NCI-H1048 (cell line): ENCODE data around the gene CRYAB.
"Not testable (repeated sequence)": the region's sequence is repeated elsewhere in the genome, so short reads cannot be mapped to it uniquely, and the experiment has no call there.

Experiments used
- DNase-seq: peaks from one replicate; lab custom pipeline; 2025; lab: John Stamatoyannopoulos, UW

Gene CRYAB

GRCh38 chr11:111933872-111934271 is 22.3 kb upstream of the CRYAB start:
- DNase-seq, result no peak

GRCh38 chr11:111933176-111933575 is 21.6 kb upstream of the CRYAB start:
- DNase-seq, result not testable (repeated sequence)

GRCh38 chr11:111932611-111932950 is 21.0 kb upstream of the CRYAB start:
- no peak for DNase-seq

DNA sequence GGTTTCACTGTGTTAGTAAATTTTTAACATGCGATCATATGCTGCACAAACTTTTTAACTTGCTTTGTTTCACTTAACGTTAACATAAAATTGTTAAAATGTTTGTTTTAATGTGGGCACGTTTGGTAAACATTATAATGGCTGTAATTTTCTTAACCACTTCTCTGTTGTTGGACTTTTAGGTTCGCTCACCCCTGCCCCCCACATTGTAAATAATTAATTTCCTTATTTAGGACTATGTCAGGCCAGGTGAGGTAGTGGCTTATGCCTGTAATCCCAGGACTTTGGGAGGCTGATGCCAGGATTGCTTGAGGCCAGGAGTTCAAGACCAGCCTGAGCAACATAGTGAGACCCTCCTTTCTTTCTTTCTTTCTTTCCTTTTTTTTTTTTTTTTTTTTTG is 18.9 kb upstream of the CRYAB start:
- no peak for DNase-seq

DNA sequence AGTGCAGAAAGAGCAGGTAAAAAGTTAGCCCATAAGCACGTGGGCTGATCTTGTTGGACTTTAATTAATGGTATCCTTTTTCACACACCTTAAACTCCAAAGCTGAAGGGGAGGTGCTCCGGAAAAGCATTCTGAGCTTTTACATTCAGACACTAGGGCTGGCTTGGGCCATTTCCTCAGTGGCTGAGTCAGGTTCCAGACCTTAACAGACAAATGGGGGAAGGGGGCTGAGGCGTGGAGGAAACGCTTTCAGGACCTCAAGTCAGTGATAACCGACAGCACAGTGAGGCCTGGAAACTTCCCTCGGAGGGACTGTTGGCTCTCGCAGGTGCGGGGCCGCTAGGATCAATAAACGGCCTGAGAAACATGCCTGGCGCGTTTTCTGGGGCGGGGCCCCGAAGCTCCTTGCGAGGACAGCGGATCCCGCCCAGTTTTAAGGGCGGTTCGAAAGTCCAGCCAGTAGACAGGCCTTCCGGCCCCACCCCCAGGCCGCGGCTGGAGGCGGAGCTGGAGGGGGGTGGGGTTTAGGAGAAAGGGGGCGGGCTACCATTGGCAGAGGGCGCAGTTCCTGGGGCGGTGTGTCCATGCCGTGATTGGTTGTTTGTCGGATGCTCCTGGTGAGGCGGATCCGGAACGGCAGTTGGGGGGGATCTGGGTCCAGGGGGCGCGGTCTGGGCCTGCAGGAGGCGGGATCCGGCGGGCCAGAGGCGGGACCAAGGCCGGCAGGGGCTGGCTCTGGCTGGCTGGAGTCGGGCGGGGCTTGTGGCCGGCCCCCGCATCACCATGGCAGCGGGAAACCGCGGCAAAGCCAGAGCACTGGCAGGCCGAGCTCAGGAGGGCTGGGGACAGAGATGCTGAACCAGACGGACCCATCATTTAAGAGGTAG is 15.2 kb upstream of the CRYAB start:
- peak; percentile 81 for DNase-seq

DNA sequence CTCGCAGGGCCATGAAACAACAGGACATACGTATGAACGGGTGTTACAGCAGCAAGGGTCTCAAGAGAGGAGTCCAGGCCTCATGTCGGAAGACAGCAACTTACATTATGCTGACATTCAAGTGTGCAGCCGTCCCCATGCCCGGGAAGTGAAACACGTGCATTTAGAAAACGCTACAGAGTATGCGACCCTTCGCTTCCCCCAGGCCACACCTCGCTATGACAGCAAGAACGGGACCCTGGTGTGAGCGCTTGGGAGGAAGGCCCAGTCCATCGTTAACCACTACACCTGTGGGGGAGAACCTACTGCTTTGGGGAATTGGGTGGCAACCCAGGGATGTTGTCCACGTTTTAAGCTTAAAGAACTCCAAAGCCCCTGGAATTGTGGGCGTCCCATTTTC is 14.4 kb upstream of the CRYAB start:
- no peak for DNase-seq

GRCh38 chr11:111923951-111924350 is 12.4 kb upstream of the CRYAB start:
- no peak for DNase-seq

DNA sequence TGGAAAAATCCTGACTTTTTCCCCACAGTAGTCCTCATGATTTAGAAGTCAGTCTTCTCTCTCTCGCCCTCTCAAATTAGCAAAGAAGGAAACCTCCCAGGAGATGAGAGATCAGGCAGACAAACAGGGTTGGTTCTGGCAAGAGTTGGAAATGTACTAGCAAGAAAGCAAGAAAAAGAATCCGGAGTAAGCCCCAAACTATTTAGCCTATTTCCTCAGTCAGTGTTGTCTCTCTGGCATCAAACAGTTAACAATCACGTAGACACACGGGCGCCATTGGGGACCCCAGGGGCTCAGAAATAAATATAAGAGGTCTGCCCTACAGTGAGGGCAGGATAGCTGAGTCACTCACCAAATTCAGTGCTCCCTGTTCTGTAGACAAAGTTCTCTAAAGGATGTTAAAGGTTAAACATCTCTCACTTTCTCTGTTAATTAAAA is 11.8 kb upstream of the CRYAB start:
- DNase-seq, result no peak

GRCh38 chr11:111922803-111923202 is 11.2 kb upstream of the CRYAB start:
- no peak for DNase-seq

- DNase-seq, result no peak
Observed at GRCh38 chr11:111921541-111922230, 10.1 kb upstream of the CRYAB start.

GRCh38 chr11:111920908-111921307 is 9.3 kb upstream of the CRYAB start:
- DNase-seq, result no peak

DNA sequence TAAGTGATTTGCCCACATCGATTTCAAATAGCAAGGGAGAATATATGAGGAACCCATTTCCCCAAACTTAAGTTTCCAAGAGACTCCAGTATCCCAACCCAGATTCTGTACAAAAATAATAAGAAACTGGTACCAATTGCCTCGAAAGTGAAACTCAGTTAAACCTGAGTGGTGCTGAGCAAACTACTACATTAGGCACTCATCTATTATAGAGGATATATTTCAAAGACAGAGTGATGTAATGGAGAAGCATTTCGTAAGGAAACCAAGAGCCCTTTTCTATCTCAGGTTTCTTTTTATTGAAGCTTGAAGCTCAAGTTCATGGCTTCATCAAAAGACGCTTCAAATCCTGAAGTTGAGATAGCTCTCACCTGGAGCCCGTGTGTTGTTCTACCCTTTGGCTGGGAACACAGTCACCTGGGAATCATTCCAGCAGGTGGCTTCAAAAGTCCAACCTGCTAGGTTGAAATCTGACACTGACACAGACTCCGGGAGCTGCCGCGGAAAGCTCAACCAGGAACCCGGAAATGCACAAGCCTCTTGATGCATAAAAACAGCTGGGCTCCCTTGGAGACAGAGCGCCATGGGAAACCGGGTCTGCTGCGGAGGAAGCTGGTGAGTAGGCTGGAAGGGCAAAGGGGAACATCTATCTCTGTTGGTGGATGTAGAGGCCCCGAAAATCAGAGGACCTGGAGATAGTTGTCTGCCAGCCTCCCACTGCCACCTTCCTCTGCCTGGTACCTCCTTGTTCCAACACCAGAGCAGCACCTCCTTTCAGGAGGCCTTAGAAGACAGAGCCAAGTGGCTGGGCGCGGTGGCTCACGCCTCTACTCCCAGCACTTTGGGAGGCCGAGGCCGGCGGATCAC is 7.1 kb upstream of the CRYAB start, which contains the start of gene C11orf52:
Gene C11orf52, plus strand, starts transcription at position 524 of the 867 bp plus-strand sequence. Its CDS starts 60 bp downstream, at position 584.
- DNase-seq, result peak; percentile 76

- no peak for DNase-seq
Observed at GRCh38 chr11:111917788-111918187, 6.2 kb upstream of the CRYAB start.

GRCh38 chr11:111917312-111917711 is 5.7 kb upstream of the CRYAB start:
- DNase-seq, result no peak

GRCh38 chr11:111916768-111917167 is 5.2 kb upstream of the CRYAB start:
- no peak for DNase-seq

DNA sequence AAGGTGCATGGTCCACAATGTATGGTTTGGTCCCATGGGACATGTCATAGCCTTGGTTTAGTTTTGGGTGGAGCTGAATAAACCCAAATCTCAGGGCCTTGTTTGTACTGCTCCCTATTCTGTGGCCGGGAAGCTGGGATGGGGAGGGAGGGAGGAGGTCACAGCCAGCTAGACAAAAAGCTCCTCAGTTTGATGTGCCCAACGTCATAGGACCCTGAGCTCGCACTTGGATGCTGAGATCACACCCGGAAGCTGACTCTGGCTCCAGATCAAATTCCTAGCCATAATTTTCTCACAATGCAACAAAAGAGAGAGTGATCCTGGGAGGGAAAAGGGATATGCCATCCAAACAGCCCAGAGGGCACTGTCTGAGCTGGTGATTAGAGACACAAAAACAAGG is 2.4 kb upstream of the CRYAB start:
- DNase-seq, result no peak

- DNase-seq, result no peak
Observed at GRCh38 chr11:111913031-111913861, 1.7 kb upstream of the CRYAB start.

DNA sequence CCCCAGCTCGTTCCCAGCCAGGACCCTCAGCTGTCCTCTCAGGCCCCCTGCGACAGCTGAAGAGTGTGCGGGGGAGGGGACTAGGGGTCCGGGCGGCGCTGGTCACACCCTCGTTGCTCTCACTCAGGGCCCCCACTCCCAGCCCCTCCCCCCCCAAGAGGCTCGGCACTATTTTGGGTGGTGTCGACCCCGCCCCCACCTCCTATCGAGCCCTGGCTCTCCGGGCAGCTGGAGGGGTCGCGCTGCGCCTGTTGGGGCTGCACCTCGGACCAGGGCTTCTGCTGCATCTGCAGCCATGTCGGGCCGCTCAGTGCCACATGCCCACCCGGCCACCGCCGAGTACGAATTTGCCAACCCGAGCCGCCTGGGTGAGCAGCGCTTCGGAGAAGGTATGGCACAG is 965 bp upstream of the CRYAB start, which contains the start of gene HSPB2:
Gene HSPB2, plus strand, starts transcription at position 200 of the 400 bp plus-strand sequence. Its CDS starts 96 bp downstream, at position 296.
- no peak for DNase-seq

DNA sequence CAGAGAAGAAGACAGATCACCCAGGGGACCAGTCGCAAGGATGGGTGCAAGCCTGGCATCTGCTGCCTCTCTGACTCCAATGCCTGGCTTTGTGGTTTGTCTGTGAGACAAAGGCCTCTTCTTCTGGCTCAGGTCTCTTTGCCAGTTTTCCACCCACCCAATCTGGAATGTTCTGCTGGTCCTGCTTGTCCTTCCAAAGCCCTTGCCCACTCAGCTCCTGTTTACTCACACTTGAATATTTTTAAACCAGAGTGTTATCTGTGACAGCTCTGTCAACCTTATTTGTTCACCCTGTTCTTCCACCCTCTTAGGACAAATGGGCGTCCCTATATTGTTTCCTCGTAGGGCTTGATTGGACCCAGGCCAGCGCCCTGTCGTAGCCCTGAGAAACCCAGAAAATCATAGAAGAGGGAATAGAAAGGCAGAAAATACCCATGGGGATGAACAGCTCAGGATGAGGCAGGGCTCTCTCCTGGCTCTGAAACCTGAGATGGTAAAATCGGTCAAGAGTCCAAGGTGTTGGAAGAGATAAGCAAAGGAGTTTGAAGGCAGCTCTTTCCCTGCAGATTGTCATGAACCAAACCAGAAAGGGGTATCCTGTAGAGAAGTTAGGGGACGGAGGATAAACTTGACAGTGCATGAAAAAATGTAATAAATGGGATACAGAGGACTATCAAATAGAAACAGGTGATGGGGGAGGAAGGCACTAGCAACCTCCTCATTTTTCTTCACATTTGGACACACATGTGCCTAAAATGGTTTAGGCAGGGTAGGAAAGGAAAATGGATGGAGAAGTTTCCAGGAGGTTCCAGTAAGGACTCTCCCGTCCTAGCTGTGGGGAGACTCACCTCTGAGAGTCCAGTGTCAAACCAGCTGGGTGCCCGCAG is 651 bp downstream of the CRYAB start:
- DNase-seq, result no peak

DNA sequence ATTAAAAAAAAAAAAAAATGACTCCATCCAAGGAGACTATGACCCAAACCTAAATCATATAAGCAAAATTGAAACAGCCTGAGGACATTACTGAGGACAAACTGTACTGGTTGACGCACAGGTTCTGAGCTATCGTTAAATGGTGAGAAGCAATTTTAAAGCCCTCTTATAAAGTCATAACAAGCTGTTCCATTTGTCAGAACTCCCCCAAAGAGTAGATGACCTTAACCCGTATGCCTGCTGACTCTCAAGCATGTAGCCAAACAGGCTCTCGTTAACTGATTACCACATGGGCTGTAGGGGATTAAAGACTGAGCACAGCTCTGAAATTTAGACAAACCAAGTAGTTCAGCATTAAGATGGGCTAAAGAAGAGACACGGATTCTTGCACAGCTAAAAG is 2.2 kb downstream of the CRYAB start:
- no peak for DNase-seq
